Measurements from ENCODE around the gene ZC3H18.

DNA sequence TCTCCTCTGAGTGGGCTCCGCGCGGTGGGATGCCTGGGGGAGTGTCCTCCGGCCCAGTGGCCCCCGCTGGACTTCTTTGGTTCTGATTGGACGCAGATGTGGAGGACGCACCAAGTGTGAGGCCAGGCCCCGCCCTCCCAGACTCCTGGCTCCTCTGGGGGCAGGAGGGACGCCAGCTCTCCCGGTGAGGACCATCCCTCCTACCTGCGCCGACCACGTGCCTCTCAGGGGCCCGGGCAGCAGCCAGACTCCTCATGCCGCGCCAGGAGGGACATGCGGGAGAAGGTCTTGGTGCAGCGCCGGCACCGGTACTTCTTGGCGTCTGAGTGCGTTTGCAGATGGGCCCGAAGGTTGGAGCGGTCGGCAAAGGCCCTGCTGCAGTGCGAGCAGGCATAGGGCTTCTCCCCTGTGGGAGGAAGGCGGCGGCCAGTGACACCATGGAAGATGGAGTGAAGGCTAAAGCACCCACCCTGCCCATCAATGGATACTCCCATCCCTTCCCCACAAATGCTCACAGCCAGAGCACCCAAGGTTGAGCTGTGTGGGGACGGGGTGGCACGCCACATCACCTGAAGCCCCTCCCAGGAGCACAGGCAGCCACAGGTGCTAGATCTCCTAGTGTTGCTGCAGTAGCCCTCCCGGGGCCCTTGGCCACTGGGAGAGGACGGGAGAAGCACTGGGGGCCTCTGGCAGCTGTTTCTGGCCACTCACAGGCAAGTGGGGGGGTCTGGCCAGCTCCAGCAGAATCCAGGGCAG is 108.2 kb downstream of the ZC3H18 start:
- TF ChIP-seq, protein P1, sequence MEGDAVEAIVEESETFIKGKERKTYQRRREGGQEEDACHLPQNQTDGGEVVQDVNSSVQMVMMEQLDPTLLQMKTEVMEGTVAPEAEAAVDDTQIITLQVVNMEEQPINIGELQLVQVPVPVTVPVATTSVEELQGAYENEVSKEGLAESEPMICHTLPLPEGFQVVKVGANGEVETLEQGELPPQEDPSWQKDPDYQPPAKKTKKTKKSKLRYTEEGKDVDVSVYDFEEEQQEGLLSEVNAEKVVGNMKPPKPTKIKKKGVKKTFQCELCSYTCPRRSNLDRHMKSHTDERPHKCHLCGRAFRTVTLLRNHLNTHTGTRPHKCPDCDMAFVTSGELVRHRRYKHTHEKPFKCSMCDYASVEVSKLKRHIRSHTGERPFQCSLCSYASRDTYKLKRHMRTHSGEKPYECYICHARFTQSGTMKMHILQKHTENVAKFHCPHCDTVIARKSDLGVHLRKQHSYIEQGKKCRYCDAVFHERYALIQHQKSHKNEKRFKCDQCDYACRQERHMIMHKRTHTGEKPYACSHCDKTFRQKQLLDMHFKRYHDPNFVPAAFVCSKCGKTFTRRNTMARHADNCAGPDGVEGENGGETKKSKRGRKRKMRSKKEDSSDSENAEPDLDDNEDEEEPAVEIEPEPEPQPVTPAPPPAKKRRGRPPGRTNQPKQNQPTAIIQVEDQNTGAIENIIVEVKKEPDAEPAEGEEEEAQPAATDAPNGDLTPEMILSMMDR (IDR thresholded peaks at IDR 0.05), result no peak
- TF ChIP-seq POLR2AphosphoS5 (IDR thresholded peaks at IDR 0.05; ENCODE audit: insufficient read depth in 1 of 2, low read depth in 1 of 2), result no peak
- no peak for TF ChIP-seq POLR2A (IDR thresholded peaks at IDR 0.05)
